HepG2 (cell line): Measurements from ENCODE around the gene NOXRED1. TPM values are rescaled to one million over a fixed set of nuclear protein-coding genes. Genes with fewer than 3 reads are reported as not detected.

ENCODE experiments used
- CHCHD3 ChIP-seq: sonication (generic); formaldehyde crosslinking; IDR thresholded peaks from 2 replicates; pipeline ENCODE4 v1.8.0; 2022; ENCODE audit warnings: mild to moderate bottlenecking, missing genetic modification reagents, moderate library complexity
- DMAP1 ChIP-seq: IDR thresholded peaks from 2 replicates; pipeline ENCODE4 v1.6.1; 2016
- ELK4 ChIP-seq: sonication (generic); formaldehyde crosslinking; IDR thresholded peaks from 2 replicates; pipeline ENCODE4 v1.9.0; 2021; ENCODE audit warnings: missing genetic modification reagents, borderline replicate concordance
- GPN1 ChIP-seq: sonication (generic); formaldehyde crosslinking; IDR thresholded peaks from 2 replicates; pipeline ENCODE4 v1.5.1; 2020; ENCODE audit warnings: missing genetic modification reagents, borderline replicate concordance
- HMG20B ChIP-seq: conservative IDR thresholded peaks from 2 replicates; pipeline ENCODE4 v1.6.1; 2016; ENCODE audit warnings: missing genetic modification reagents, missing compliant biosample characterization
- HNRNPLL ChIP-seq: fragments of 200-400 bp; formaldehyde crosslinking; IDR thresholded peaks from 2 replicates; pipeline ENCODE4 v1.6.1; 2017; ENCODE audit warnings: mild to moderate bottlenecking, low read depth, low read length; ENCODE audit not compliant: poor library complexity, severe bottlenecking
- MAFF ChIP-seq: IDR thresholded peaks from 2 replicates; pipeline ENCODE4 v1.6.1; 2011; ENCODE audit warnings: low read depth, low read length, improper control_type of control experiment
- MLXIP ChIP-seq: sonication (generic); formaldehyde crosslinking; IDR thresholded peaks from 2 replicates; pipeline ENCODE4 v1.9.0; 2021; ENCODE audit warnings: missing genetic modification reagents, borderline replicate concordance
- MTF1 ChIP-seq: sonication (generic); formaldehyde crosslinking; IDR thresholded peaks from 2 replicates; pipeline ENCODE4 v1.5.0; 2020; ENCODE audit warnings: missing genetic modification reagents
- MYC ChIP-seq: sonication (generic); formaldehyde crosslinking; IDR thresholded peaks from 2 replicates; pipeline ENCODE4 v1.9.0; 2021; ENCODE audit warnings: missing genetic modification reagents, borderline replicate concordance
- NCOA2 ChIP-seq: sonication (generic); formaldehyde crosslinking; IDR thresholded peaks from 2 replicates; pipeline ENCODE4 v1.8.0; 2022; ENCODE audit warnings: inconsistent platforms
- NR2F1 ChIP-seq, 2 experiments: fragments of 450-650 bp in 1 of 2; formaldehyde crosslinking in 1 of 2; IDR thresholded peaks; 2 replicates each; pipeline versions ENCODE4 v1.5.0 to v1.6.1; 2016 to 2020; ENCODE audit warnings: mild to moderate bottlenecking in 1 of 2, missing compliant biosample characterization in 1 of 2, missing genetic modification reagents in 1 of 2, moderate library complexity in 1 of 2
- PCBP2 ChIP-seq: fragments of 200-400 bp; formaldehyde crosslinking; optimal IDR thresholded peaks from 2 replicates; pipeline ENCODE3; 2018; ENCODE audit warnings: low read length, low read depth; ENCODE audit not compliant: poor library complexity, severe bottlenecking
- POGZ ChIP-seq: sonication (generic); formaldehyde crosslinking; IDR thresholded peaks from 2 replicates; pipeline ENCODE4 v1.4.0; 2020; ENCODE audit warnings: mild to moderate bottlenecking, missing genetic modification reagents
- PPARG ChIP-seq: conservative IDR thresholded peaks from 2 replicates; pipeline ENCODE4 v1.6.1; 2016; ENCODE audit warnings: missing biosample characterization, missing genetic modification reagents
- TBX3 ChIP-seq: fragments of 450-650 bp; IDR thresholded peaks from 2 replicates; pipeline ENCODE4 v1.6.1; 2017; ENCODE audit warnings: antibody characterized with exemption, mild to moderate bottlenecking, inconsistent platforms, borderline replicate concordance
- TFAP4 ChIP-seq: sonication (generic); IDR thresholded peaks from 2 replicates; pipeline ENCODE4 v1.6.1; 2016; ENCODE audit warnings: low read depth, borderline replicate concordance
- THAP7 ChIP-seq: sonication (generic); formaldehyde crosslinking; IDR thresholded peaks from 2 replicates; pipeline ENCODE4 v1.8.1; 2023; ENCODE audit warnings: mild to moderate bottlenecking, missing genetic modification reagents
- U2AF2 ChIP-seq: fragments of 200-400 bp; formaldehyde crosslinking; IDR thresholded peaks from 2 replicates; pipeline ENCODE4 v1.6.1; 2017; ENCODE audit warnings: low read depth, mild to moderate bottlenecking, low read length
- ZNF160 ChIP-seq: sonication (generic); formaldehyde crosslinking; IDR thresholded peaks from 2 replicates; pipeline ENCODE4 v1.8.0; 2022; ENCODE audit warnings: mild to moderate bottlenecking, inconsistent platforms, missing genetic modification reagents
- ZNF225 ChIP-seq: sonication (generic); formaldehyde crosslinking; IDR thresholded peaks from 2 replicates; pipeline ENCODE4 v1.4.0; 2020; ENCODE audit warnings: mild to moderate bottlenecking, missing genetic modification reagents
- ZNF329 ChIP-seq: sonication (generic); formaldehyde crosslinking; IDR thresholded peaks from 2 replicates; pipeline ENCODE4 v1.9.0; 2021; ENCODE audit warnings: low read depth, mild to moderate bottlenecking, missing genetic modification reagents
- ZNF432 ChIP-seq: sonication (generic); formaldehyde crosslinking; IDR thresholded peaks from 2 replicates; pipeline ENCODE4 v1.5.0; 2020; ENCODE audit warnings: missing genetic modification reagents, mild to moderate bottlenecking, borderline replicate concordance
- ZNF496 ChIP-seq: sonication (generic); formaldehyde crosslinking; IDR thresholded peaks from 2 replicates; pipeline ENCODE4 v1.8.1; 2023; ENCODE audit warnings: mild to moderate bottlenecking, moderate library complexity, missing genetic modification reagents; ENCODE audit not compliant: insufficient replicate concordance
- ZNF549 ChIP-seq: sonication (generic); formaldehyde crosslinking; IDR thresholded peaks from 2 replicates; pipeline ENCODE4 v1.5.0; 2020; ENCODE audit warnings: missing genetic modification reagents
- ZNF652 ChIP-seq: IDR thresholded peaks from 2 replicates; pipeline ENCODE4 v1.6.1; 2016; ENCODE audit warnings: low read depth, borderline replicate concordance
- polyA plus RNA-seq, 8 experiments: library from polyadenylated mRNA; depleted of rRNA in 3 of 8; stranded (reverse) in 7 of 8; unstranded in 1 of 8; fragments of >200 nt; fragmentation: Illumina TruSeq in 4 of 8; extraction: Trizol in 4 of 8; gene quantifications; 2 replicates each; pipeline versions ENCODE4 v1.2.1 to v1.2.3, GENCODE V29; 2011 to 2016; ENCODE audit warnings: low read depth in 4 of 8, missing spikeins in 1 of 8, mixed read lengths in 1 of 8; ENCODE audit not compliant: insufficient read depth in 1 of 8
- total RNA-seq, 5 experiments: library from RNA; depleted of rRNA; stranded (reverse); fragments of >200 nt; fragmentation: Illumina TruSeq; extraction: Trizol; gene quantifications; 2 replicates each; pipeline ENCODE4 v1.2.3, GENCODE V29; 2016; ENCODE audit warnings: low read depth in 1 of 5

The NOXRED1 gene
- total and polyA plus RNA-seq, 2 of the 13 experiments (the other 11 are each of a cell fraction or from before 2014, with no cell fraction given) = 0.24 to 0.41 TPM

- TF ChIP-seq GPN1 = no peak
- no peak for TF ChIP-seq NCOA2 (CRISPR knock-in tag)
- peak; percentile 22 for TF ChIP-seq HNRNPLL
- no peak for TF ChIP-seq U2AF2
- no peak for TF ChIP-seq THAP7 (CRISPR knock-in tag)
- TF ChIP-seq HMG20B (CRISPR knock-in tag) = no peak
- TF ChIP-seq ZNF329 (CRISPR knock-in tag) = 0 out of 2 replicates have a peak, but pooled peaks have one; percentile 49
- TF ChIP-seq ZNF160 = no peak
- 0 out of 2 replicates have a peak, but pooled peaks have one; percentile 4 for TF ChIP-seq POGZ
- no peak for TF ChIP-seq ELK4 (CRISPR knock-in tag)
- peak; percentile 76; the same call in 1 of the 2 replicates for TF ChIP-seq MYC
- 0 out of 2 replicates have a peak, but pooled peaks have one; percentile 3 for TF ChIP-seq ZNF225 (CRISPR knock-in tag)
- no peak for TF ChIP-seq CHCHD3 (CRISPR knock-in tag)
- TF ChIP-seq DMAP1 (CRISPR knock-in tag) = 0 out of 2 replicates have a peak, but pooled peaks have one; percentile 43
- TF ChIP-seq MAFF = no peak
- no peak for TF ChIP-seq PPARG
- no peak for TF ChIP-seq ZNF496 (CRISPR knock-in tag)
- no peak for TF ChIP-seq PCBP2
- TF ChIP-seq TBX3 = no peak
- no peak for TF ChIP-seq NR2F1 (CRISPR knock-in tag; IDR thresholded peaks at IDR 0.05)
- no peak for TF ChIP-seq ZNF432
- TF ChIP-seq MTF1 = no peak
- no peak for TF ChIP-seq MLXIP (CRISPR knock-in tag)
- TF ChIP-seq ZNF652 = no peak
- no peak for TF ChIP-seq TFAP4
- TF ChIP-seq ZNF549 (CRISPR knock-in tag) = no peak
Measured at GRCh38 chr14:77458249-77458950, 35.1 kb upstream of the NOXRED1 start (continued).
